GM18526 (cell line): ENCODE data around the gene FEM1B.

ENCODE experiments used
- POLR2A ChIP-seq: IDR thresholded peaks from 3 replicates; pipeline ENCODE4 v1.6.1; 2011; ENCODE audit not compliant: insufficient read length; ENCODE audit errors: extremely low read depth

FEM1B gene

GRCh38 chr15:68310178-68310803, 32.7 kb downstream of the FEM1B start:
- TF ChIP-seq POLR2A: no peak

GRCh38 chr15:68310804-68311463, 33.4 kb downstream of the FEM1B start:
- no peak for TF ChIP-seq POLR2A

GRCh38 chr15:68311464-68311835, 33.9 kb downstream of the FEM1B start:
- TF ChIP-seq POLR2A: no peak

GRCh38 chr15:68311859-68312557, 34.5 kb downstream of the FEM1B start:
- no peak for TF ChIP-seq POLR2A

GRCh38 chr15:68312701-68313204, 35.2 kb downstream of the FEM1B start:
- no peak for TF ChIP-seq POLR2A

- TF ChIP-seq POLR2A: no peak
These were observed 36.2 kb downstream of the FEM1B start for GRCh38 chr15:68313501-68314410.

- no peak for TF ChIP-seq POLR2A
These were observed 37.0 kb downstream of the FEM1B start for GRCh38 chr15:68314563-68314962.

- no peak for TF ChIP-seq POLR2A
These were observed 37.5 kb downstream of the FEM1B start for GRCh38 chr15:68315035-68315434.

- TF ChIP-seq POLR2A: no peak
These were observed 38.0 kb downstream of the FEM1B start for GRCh38 chr15:68315495-68316031.

GRCh38 chr15:68316061-68316804, 38.7 kb downstream of the FEM1B start:
- TF ChIP-seq POLR2A: no peak

GRCh38 chr15:68317281-68318007, 39.9 kb downstream of the FEM1B start:
- TF ChIP-seq POLR2A: no peak

- no peak for TF ChIP-seq POLR2A
These were observed 40.7 kb downstream of the FEM1B start for GRCh38 chr15:68318008-68318835.

GRCh38 chr15:68318931-68319909, 41.7 kb downstream of the FEM1B start:
- TF ChIP-seq POLR2A: no peak
